Measurements from ENCODE around the gene CFI. TPM values are rescaled to one million over a fixed set of nuclear protein-coding genes. Genes with fewer than 3 reads are reported as not detected.

Gene CFI
- total and polyA plus RNA-seq, 2 of the 8 experiments (the other 6 are each of a cell fraction or from before 2014, with no cell fraction given) = not detected

DNA sequence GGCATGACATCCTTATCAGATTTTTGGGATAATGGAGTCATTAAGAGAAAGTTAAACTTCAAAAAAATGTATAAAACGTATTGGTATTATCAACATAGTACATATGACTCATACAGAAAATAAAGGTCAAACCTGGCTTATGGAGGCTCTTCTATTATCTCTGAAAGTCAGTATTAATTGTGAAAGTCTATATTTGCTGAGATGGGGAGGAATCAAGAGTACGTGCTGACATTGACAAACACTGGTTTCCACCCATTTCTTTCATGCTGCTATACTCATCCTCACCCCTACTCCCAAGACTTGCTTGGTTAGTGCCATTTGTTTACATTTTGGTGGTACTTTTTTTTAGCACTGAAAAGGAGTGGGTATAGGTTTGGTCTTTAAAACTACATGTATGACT lies 41.1 kb downstream of the CFI start (continued):
- TF ChIP-seq, protein P1, sequence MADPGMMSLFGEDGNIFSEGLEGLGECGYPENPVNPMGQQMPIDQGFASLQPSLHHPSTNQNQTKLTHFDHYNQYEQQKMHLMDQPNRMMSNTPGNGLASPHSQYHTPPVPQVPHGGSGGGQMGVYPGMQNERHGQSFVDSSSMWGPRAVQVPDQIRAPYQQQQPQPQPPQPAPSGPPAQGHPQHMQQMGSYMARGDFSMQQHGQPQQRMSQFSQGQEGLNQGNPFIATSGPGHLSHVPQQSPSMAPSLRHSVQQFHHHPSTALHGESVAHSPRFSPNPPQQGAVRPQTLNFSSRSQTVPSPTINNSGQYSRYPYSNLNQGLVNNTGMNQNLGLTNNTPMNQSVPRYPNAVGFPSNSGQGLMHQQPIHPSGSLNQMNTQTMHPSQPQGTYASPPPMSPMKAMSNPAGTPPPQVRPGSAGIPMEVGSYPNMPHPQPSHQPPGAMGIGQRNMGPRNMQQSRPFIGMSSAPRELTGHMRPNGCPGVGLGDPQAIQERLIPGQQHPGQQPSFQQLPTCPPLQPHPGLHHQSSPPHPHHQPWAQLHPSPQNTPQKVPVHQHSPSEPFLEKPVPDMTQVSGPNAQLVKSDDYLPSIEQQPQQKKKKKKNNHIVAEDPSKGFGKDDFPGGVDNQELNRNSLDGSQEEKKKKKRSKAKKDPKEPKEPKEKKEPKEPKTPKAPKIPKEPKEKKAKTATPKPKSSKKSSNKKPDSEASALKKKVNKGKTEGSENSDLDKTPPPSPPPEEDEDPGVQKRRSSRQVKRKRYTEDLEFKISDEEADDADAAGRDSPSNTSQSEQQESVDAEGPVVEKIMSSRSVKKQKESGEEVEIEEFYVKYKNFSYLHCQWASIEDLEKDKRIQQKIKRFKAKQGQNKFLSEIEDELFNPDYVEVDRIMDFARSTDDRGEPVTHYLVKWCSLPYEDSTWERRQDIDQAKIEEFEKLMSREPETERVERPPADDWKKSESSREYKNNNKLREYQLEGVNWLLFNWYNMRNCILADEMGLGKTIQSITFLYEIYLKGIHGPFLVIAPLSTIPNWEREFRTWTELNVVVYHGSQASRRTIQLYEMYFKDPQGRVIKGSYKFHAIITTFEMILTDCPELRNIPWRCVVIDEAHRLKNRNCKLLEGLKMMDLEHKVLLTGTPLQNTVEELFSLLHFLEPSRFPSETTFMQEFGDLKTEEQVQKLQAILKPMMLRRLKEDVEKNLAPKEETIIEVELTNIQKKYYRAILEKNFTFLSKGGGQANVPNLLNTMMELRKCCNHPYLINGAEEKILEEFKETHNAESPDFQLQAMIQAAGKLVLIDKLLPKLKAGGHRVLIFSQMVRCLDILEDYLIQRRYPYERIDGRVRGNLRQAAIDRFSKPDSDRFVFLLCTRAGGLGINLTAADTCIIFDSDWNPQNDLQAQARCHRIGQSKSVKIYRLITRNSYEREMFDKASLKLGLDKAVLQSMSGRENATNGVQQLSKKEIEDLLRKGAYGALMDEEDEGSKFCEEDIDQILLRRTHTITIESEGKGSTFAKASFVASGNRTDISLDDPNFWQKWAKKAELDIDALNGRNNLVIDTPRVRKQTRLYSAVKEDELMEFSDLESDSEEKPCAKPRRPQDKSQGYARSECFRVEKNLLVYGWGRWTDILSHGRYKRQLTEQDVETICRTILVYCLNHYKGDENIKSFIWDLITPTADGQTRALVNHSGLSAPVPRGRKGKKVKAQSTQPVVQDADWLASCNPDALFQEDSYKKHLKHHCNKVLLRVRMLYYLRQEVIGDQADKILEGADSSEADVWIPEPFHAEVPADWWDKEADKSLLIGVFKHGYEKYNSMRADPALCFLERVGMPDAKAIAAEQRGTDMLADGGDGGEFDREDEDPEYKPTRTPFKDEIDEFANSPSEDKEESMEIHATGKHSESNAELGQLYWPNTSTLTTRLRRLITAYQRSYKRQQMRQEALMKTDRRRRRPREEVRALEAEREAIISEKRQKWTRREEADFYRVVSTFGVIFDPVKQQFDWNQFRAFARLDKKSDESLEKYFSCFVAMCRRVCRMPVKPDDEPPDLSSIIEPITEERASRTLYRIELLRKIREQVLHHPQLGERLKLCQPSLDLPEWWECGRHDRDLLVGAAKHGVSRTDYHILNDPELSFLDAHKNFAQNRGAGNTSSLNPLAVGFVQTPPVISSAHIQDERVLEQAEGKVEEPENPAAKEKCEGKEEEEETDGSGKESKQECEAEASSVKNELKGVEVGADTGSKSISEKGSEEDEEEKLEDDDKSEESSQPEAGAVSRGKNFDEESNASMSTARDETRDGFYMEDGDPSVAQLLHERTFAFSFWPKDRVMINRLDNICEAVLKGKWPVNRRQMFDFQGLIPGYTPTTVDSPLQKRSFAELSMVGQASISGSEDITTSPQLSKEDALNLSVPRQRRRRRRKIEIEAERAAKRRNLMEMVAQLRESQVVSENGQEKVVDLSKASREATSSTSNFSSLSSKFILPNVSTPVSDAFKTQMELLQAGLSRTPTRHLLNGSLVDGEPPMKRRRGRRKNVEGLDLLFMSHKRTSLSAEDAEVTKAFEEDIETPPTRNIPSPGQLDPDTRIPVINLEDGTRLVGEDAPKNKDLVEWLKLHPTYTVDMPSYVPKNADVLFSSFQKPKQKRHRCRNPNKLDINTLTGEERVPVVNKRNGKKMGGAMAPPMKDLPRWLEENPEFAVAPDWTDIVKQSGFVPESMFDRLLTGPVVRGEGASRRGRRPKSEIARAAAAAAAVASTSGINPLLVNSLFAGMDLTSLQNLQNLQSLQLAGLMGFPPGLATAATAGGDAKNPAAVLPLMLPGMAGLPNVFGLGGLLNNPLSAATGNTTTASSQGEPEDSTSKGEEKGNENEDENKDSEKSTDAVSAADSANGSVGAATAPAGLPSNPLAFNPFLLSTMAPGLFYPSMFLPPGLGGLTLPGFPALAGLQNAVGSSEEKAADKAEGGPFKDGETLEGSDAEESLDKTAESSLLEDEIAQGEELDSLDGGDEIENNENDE (IDR thresholded peaks at IDR 0.05; ENCODE audit: insufficient replicate concordance, low read length) = no peak
- TF ChIP-seq JUN (IDR thresholded peaks at IDR 0.05; ENCODE audit: low read depth, low read length) (no peak), TEAD4 (IDR thresholded peaks at IDR 0.05; ENCODE audit: low read depth, low read length) (no peak), HDAC2 (IDR thresholded peaks at IDR 0.05; ENCODE audit: borderline replicate concordance in 1 of 2, low read depth in 2 of 2, low read length in 2 of 2) (no peak), SP2 (IDR thresholded peaks at IDR 0.05; ENCODE audit: low read length) (no peak), SAP30 (IDR thresholded peaks at IDR 0.05; ENCODE audit: insufficient read depth, insufficient replicate concordance, low read length) (no peak), TAF7 (optimal IDR thresholded peaks at IDR 0.05; ENCODE audit: borderline replicate concordance, low read depth, low read length) (no peak), NRF1 (IDR thresholded peaks at IDR 0.05; ENCODE audit: low read depth, low read length) (no peak), TCF12 (IDR thresholded peaks at IDR 0.05; ENCODE audit: low read depth, low read length) (no peak), FOSL1 (IDR thresholded peaks at IDR 0.05; ENCODE audit: insufficient read depth, low read depth, low read length) (no peak)
- TF ChIP-seq, protein P2, sequence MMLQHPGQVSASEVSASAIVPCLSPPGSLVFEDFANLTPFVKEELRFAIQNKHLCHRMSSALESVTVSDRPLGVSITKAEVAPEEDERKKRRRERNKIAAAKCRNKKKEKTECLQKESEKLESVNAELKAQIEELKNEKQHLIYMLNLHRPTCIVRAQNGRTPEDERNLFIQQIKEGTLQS (IDR thresholded peaks at IDR 0.05; ENCODE audit: insufficient read depth, low read depth, low read length) = no peak

Measured in H1 (cell line).